Cardiac fibroblast (primary cell): ENCODE results near the gene RABGEF1.

Experiments
- DNase-seq, 2 donors: peaks; one replicate each; pipeline versions ENCODE4 v3.0.0 to v3.0.0-alpha.2; 2010; ENCODE audit warnings: low read depth in 2 of 2
- H3K4me3 ChIP-seq, 2 donors: replicated peaks in 1 of 2; 1 replicate in 1 of 2; 2 replicates in 1 of 2; pipeline ENCODE4 v1.5.1; 2011; ENCODE audit warnings: low read depth in 2 of 2, low read length in 2 of 2, mild to moderate bottlenecking in 2 of 2, moderate library complexity in 1 of 2
- CTCF ChIP-seq: IDR thresholded peaks from one replicate; pipeline ENCODE4 v1.5.1; 2011; ENCODE audit warnings: low read depth, mild to moderate bottlenecking, low read length, inconsistent platforms

RABGEF1 gene

GRCh38 chr7:66735154-66735553, 5.4 kb upstream of the RABGEF1 start:
- no peak overlapping the region for H3K4me3 ChIP-seq
- TF ChIP-seq CTCF, result no peak
- DNase-seq, result no peak

- TF ChIP-seq CTCF, result no peak
- H3K4me3 ChIP-seq, result no peak overlapping the region
- DNase-seq, result no peak
These were observed 4.7 kb upstream of the RABGEF1 start for GRCh38 chr7:66735850-66736249.

GRCh38 chr7:66736892-66737291, 3.6 kb upstream of the RABGEF1 start:
- TF ChIP-seq CTCF, result no peak
- H3K4me3 ChIP-seq, result no peak overlapping the region
- no peak for DNase-seq

- H3K4me3 ChIP-seq, result no peak overlapping the region
- no peak for DNase-seq
- TF ChIP-seq CTCF, result no peak
These were observed 2.9 kb upstream of the RABGEF1 start for GRCh38 chr7:66737667-66738066.

- peak overlapping the region; percentile 94 to 96 for H3K4me3 ChIP-seq
- DNase-seq, result no peak
- TF ChIP-seq CTCF, result no peak
These were observed 1.1 kb upstream of the RABGEF1 start for GRCh38 chr7:66739477-66739876.

- DNase-seq, result peak in 1 of 2 donors; percentile 10
- peak overlapping the region; percentile 94 to 96 for H3K4me3 ChIP-seq
- no peak for TF ChIP-seq CTCF
These were observed 606 bp upstream of the RABGEF1 start for GRCh38 chr7:66739953-66740301.

- peak; percentile 50 to 52 for DNase-seq
- peak overlapping the region; percentile 94 to 96 for H3K4me3 ChIP-seq
These were observed 612 bp downstream of the RABGEF1 start for GRCh38 chr7:66740980-66741709.
